ENCODE measurements around the gene PPARG.
"Not testable (repeated sequence)": the region's sequence is repeated elsewhere in the genome, so short reads cannot be mapped to it uniquely, and the experiment has no call there.

Gene PPARG

DNA sequence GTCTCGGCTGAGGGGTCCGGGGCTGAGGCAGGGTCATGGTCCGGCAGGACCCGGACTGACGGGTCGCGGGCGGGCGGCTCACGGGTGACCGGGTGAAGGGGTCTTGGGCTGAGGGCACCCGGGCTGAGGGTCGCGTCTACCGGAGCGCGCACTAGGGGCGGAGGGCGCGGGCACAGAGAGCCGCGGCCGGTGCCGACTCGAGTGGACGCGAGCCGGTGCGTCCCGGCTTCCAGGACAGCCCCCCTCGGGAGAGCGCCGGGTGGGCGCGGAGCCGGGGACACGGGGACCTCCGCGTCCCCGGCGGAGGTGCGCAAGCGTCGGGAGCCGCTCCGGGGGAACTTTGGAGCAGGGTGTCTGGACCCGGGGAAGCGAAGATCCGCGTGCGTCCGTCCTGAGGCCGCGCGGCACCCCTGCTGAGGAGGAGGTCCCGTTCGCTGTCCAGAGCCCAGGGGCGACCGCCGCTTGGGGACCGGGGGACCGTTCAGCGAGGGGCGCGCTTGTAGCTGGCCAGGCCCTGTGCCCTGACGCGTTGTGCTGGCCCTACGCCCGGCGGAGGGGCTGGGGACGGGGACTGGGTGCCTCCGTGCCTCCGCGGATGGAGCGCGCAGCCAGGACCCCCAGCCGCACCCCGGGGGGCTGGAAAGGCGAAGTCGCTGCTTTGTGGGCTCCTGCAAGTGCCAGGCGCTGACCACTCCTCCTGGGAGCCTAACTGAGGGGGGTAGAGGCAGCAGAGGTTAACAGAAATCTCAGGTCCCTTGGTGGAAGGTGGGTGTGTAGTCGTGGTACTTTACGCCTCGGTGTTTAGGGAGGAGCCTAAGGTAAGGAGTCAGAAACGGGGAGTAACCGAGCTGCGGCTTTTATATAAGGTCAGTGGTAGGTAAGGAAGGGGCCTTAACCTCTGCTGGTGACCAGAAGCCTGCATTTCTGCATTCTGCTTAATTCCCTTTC, at the start of gene PPARG:
TSS of gene PPARG (plus strand) at position 889 of the 948 bp plus-strand sequence. CDS start 90,642 bp downstream, outside the sequence.
- no peak for DNase-seq (ENCODE audit: low read depth in 2 of 2)

DNA sequence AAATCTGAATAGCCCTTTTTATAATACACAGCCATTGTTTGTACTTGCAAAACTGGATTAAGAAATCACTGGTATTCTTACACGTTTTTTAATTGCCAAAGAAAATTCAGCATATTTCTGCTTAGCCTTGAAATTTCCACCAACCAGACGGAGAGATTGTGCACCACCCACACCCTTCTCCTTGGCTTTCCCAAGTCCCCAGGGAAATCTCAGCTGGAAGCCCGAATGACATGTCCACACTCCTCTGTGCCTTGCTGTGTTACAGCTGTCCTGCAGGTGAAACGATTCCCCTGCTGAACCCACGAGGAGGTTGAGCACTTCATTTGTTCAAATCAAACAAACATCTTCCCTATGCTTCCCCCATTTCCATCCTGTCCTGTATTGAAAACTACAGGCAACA, 49.6 kb upstream of the PPARG start:
- DNase-seq (ENCODE audit: low read depth in 2 of 2): no peak

DNA sequence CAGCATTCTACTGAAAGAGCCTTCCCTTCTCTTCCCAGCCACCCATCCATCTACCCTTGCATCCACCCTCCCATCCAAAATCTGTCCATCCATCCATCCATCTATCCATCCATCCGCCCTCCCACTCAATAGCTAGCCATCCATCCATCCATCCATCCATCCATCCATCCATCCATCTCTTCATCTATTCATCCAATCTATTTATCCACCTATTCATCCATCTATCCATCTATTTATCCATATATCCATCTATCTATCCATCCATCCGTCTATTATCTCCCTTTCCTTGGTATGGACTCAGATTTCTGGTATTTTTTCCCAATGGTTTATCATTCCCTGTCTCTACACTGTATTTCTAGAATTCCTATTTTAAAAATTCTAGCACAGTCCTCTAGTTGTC, 46.1 kb upstream of the PPARG start:
- no peak for DNase-seq (ENCODE audit: low read depth in 2 of 2)

DNA sequence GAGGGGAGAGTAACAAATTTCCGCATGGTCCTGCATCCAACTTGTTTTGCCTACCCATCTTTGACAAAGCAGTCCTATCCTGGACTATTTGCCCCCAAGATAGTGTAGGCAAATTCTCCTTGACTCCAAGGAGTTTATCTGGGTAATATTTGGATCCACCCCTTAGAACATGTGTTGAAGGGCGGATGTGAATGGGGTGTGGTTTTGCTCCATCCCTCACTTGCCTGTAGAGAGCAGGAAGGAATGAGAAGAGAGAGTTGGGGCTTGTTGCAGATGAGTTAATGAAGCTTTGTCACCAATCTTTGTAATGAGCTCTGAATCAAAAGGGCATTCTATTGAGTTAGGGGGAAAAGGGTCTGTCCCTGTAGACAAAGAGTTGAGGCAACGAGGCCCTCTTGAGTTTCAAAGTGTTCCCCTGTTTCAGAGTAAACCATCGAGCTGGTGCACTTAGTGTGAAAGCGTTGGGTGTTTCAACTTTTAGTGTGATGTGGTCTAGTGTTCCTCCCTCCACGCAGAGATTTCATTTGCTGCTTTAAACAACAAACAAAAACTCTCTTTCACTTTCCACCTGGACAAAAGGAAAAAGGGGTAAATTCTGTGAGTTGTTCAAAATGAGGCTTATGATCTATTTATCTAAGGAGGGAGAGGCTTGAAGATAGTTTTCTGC, 42.2 kb upstream of the PPARG start:
- no peak for DNase-seq (ENCODE audit: low read depth in 2 of 2)

DNA sequence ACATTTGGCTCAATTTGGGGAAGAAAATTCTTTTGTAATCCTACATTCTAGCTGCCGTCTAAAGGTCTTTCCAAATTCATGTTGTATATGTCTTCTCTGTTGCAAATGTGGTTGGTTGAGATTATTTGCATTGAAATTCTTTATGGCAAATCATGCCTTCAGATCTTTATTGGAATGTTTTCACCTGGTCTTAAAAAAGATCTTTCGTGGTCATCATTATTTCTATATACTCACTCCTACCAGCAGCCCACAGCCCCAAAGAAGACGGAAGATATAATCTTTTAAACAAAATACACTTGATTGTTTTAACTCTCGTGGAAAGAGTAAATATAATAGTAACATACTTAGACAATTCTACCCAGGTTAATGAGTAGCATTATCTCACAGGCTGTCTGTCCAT, 41.5 kb upstream of the PPARG start:
- DNase-seq (ENCODE audit: low read depth in 2 of 2): no peak

DNA sequence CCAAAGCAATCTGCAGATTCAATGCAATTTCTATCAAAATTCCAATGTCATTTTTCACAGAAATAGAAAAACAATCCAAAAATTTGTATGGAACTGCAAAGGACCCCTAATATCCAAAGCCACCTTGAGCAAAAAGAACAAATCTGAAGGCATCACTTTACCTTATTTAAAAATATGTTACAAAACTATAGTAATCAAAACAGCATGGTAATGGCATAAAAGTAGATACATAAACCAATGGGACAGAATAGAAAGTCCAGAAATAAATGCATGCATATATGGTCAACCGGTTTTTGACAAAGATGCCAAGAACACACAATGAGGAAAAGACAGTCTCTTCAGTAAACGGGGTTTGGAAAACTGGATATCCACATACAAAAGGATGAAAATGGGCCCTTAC, 39.4 kb upstream of the PPARG start:
- DNase-seq (ENCODE audit: low read depth in 2 of 2): no peak

DNA sequence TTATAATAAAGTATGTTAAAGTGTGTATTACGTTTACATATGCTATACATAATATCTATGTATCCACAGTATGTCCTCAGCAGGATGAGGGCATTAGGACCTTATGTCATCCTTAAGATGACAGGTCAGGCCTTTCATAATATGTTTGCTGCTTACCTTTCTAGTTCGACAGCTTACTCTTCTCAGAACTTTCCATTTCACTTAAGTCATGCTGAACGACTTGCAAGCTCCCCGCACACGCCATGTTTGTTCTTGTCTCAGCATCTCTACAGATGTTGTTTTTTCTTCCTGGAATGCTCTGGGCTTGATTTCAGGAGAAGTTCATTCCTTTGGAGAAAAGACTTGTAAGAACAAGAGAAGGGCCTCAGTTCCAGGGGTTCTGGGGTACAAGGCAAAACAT, 36.0 kb upstream of the PPARG start:
- no peak for DNase-seq (ENCODE audit: low read depth in 2 of 2)

DNA sequence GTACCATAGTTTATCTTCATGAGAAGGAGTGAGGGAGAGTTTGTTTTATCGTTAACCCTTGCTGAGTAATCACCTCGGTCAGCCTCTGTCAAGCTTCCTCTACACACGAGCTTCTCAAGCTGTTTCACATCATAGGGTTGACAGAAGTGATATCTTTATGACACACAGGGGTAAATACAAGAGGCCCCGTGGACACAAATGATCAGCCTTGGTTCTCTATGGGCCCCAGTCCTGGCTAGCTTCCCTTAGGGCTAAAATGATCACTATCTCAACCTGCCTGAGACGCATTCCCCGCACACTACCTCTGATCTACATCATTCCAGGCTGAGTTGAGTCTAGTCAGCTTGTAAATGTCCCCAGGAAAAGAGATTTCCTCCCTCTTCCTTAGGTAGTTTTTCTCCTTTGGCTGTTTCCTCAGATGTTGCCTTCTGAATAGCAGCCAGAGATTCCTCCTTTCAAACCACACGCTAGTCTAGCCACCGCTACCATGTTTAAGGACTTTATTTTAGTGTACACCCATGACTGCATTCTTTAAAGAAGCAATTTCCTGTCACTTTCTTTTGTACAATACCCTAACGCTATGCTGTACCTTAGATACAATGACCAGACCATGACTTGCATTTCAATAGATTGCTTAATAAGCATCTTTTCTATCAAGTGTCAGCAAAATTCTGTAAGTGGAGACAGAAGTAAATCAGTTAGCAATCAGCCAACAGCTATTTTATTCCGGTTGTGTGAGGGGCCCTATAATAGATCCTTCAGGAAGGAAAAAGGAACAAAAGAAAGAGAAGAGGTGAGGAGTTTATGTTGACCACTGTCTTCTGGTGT, 35.1 kb upstream of the PPARG start:
- no peak for DNase-seq (ENCODE audit: low read depth in 2 of 2)

DNA sequence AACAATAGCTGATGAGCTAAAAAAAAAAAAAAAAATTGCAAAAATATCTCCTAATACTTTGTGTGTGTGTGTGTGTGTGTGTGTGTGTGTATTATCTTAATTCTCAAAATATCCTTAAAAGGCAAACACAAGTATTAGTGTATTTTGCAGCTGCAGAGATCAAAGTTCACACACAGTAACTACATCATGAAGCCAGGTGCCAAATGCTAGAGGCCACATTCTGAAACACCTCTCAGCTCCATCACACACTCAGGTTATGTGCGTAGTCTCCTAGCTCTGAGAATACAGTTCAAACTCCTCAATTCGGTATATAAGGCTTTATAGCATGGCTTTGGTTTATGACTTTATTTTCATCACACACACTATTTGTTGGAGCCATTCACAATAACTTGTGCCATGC, 33.5 kb upstream of the PPARG start:
- DNase-seq (ENCODE audit: low read depth in 2 of 2): no peak

DNA sequence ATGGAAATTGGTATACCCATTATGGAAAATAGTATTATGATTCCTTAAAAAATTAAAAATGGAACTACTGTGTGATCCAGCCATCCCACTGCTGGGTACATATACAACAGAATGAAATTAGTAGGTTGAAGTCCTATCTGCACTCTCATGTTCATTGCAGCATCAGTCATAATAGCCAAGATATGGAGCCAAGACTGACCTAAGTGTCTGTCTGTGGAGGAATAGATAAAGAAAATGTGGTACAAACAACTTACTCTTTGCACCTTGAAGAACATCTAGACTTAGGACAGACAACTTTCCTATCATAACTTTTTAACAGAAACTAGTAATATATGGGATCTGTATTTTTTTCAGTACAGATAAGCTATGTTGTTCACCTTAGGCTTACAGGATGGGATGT, 30.0 kb upstream of the PPARG start:
- DNase-seq (ENCODE audit: low read depth in 2 of 2): no peak

DNA sequence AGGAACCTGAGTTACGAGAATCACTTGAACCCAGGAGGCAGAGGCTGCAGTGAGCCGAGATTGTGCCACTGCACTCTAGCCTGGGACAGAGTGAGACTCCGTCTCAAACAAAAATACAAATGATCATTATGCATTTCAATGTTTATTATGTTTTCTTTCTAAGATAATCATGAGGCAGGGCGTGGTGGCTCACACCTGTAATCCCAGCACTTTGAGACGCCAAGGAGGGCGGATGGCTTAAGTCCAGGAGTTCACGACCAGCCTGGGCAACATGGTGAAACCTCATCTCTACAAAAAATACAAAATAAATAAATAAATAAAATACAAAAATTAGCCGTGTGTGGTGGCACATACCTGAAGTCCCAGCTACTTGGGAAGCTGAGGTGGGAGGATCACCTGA, 26.7 kb upstream of the PPARG start:
- not testable (repeated sequence) for DNase-seq (ENCODE audit: low read depth in 2 of 2)

DNA sequence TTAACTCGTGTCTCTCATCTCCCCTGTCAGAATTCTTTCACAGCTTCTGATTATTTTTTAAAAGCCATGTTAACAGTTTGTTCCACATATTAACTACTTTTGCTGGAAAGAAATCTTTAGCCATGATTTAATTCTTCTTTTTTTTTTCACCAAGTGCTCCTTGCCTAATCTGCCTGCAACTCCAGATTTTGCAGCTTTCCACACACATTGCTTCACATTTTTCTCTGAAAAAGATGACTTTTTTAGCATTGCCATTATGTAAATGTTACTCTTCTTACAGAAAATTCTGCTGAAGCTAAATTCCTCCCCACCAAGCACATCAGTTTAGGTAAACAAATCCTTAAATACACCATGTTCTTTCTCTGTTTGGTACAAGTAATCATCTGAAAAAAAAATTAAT, 23.4 kb upstream of the PPARG start:
- DNase-seq (ENCODE audit: low read depth in 2 of 2): no peak

DNA sequence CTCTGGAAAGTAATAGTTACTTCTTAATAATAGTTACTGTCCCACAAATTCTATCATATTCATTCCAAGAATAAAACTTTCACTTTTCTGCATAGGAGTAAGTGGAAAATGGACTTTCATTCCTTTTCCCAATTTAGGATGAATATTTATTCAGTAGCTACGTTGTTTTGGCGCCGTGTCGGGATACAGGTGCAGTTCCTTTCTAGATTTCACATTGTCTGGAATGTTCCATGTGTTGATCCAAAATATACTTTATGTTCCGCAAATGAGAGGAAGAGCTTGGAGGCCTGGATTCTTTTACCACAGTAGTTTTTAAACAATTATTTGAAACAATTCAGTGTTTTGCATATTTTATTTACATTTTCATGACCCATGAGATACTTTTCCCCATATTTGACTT, 22.8 kb upstream of the PPARG start:
- no peak for DNase-seq (ENCODE audit: low read depth in 2 of 2)

DNA sequence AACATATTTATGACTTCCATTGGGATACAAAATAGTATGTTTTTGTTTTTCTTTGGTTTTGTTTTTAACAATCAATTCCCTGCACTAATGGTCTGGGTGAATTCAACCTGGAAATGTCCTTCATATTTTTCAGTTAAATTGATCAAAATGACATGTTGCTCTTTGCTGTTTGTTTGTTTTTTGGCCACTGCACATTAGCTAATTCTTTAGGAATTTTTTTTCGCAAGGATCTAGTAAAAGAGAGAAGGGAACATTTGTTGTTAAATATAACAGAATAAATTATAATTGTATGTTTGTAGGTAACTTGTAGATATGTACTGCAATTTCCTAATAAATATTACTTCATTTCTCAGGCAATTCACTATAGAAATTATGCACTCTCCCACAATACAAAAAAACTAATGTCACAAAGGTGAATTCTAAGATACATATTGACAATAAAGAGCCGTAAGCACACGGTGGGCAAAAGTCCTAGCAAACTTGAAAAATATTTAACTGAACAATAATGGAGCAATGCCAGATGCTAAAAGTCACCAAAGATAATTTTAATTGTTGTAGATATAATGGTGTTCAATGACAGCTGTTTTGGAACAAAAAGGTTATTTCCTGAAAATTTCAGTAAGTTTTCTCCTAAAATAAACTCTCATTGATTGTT, 21.4 kb upstream of the PPARG start:
- no peak for DNase-seq (ENCODE audit: low read depth in 2 of 2)

DNA sequence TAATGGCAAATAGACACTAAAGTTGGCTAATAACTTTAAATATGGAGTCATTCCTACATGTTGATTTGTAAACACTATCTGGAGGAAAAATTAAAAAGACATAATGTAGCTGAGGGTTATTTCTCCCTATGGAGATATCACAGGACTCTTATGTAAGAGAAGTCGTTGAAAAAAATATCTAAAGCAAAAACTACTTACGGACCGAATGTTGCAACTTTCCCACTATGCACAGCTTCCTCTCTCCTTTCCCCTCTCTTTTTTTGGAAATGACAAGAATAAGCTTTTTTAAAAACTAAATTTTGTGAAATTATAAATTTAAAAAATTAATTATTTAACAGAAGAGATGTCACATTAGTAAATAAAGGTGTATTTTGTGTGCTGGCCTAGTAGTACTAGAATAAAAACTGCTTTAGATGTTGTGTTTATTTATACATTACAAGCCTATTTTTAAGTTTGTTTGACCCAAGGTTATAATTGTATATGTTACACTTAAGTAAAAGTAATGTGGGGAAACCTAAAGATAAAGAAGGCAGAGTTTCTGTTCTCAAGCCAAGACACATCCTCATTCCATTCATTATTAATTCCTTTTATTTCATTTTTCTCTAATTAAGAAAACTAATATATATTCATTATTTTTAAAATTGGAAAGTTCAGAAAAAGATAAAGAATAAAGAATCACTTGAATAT, 20.7 kb upstream of the PPARG start:
- DNase-seq (ENCODE audit: low read depth in 2 of 2): no peak

DNA sequence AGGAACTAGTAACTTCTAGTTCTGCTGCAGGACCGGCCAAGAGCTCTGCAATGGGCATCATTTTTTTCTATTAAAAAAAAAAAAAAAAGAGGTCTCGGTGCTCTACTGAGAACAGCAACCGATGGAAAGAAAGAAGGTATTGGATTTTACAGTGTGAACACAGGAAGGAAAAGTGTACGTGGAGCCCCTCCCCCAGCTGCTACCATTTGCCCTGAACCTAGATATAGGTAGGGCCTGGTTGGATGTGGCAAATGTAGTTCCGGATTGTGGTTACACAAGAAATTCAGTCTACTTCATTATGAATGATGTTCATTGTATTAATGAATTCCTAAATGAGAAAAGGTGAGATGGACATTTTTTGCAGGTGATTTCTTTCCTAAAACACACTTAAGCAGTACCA, 17.9 kb upstream of the PPARG start:
- no peak for DNase-seq (ENCODE audit: low read depth in 2 of 2)

DNA sequence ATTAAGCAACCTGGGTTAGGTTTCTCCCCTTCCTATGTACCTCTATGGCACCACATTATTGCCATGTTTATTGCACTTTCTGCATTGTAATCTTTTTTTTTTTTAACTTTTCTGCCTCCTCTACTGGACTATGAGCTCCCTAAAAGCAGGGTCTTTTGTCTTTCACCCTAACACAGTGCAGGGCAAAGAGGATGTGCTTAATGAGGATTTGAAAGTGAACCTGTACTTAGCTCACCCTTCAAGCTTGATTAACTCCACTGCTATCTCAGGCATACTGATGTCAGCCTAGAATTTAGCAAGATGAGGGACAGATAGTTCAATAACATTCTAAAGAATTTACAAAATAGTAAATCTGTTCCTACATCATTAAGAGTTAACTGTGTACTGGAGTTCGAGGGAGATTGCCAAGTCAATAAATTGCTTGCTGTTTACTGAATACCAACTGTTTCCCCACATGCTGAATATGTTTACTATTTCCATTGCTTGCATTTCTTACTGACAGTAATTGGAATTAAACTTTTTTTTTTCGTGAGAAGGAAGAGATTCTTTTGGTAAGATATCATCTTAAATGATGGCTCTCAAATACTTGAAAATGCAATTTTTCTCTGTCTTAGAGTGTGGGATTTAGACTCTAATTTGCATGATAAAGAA, 15.7 kb upstream of the PPARG start:
- no peak for DNase-seq (ENCODE audit: low read depth in 2 of 2)

DNA sequence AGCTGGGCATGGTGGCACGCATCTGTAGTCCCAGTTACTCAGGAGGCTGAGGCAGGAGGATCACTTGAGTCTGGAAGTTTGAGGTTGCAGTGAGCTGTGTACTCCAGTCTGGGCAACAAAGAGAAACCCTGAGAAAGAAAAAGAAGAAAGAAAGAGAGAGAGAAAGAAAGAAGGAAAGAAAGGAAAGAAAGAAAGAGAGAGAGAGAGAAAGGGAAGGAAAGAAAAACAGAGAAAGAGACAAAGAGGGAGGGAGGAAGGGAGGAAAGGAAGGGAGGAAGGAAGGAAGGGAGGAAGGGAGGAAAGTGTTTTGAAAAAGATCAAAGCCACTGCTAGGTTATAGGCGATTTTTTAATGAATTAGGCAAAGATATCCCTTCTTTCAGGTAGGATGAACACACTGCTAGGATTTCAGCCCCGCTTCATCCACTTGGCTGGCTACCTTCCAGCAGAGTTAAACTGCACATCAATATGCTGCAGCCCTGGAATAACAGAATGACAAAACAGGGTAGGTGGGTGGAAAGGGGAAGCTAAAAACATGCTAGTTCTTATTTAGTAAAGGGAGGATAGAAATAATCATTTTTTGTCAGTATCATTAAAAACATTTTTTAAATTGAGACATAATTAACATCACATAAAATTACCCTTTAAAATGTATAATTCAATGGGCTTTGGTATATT, 12.8 kb upstream of the PPARG start:
- no peak for DNase-seq (ENCODE audit: low read depth in 2 of 2)

DNA sequence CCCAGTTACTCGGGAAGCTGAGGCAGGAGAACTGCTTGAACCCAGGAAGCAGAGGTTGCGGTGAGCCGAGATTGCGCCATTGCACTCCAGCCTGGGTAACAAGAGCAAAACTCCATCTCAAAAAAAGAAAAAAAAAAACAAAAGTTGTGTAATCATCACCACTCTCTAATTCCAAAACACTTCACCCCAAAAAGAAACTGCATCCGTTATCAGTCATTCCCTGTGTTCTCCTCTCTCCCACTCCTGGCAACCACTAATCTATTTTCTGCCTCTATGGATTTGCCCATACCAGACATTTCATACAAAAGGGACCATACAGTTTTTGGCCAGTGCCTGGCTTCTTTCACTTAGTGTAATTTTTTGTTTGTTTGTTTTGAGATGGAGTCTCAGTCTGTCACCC, 12.0 kb upstream of the PPARG start:
- not testable (repeated sequence) for DNase-seq (ENCODE audit: low read depth in 2 of 2)

DNA sequence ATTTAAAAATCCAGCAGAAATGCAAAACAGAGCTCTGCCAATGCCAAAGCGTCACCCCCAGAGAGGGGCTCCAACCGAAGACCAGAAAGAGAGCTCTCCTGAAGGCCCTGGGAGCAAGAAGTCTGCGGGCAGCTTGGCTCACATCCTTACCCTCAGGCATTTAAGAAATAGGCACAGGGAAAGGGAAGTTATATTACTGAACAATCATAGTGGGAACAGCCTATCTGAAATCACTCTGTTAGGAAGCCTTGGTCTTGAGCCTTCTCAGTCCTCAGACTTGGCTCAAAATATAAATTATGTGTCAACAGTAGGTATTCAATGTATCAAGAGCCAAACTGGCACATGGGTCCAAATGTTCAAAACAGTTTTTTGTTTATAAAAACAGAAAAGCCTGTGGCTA, 10.3 kb upstream of the PPARG start:
- no peak for DNase-seq (ENCODE audit: low read depth in 2 of 2)
